Renal cortex interstitium (tissue), 11 donors: ENCODE measurements around the gene SGSM1. TPM values are rescaled to one million over a fixed set of nuclear protein-coding genes. Genes with fewer than 3 reads are reported as not detected.

ENCODE experiments used
- DNase-seq, 11 donors: peaks; one replicate each; pipeline ENCODE4 v3.0.0-alpha.2; 2013; ENCODE audit warnings: low read depth in 9 of 11, low spot score in 4 of 11; ENCODE audit errors: extremely low read depth in 1 of 11
- polyA plus RNA-seq, 3 donors: library from polyadenylated mRNA; unstranded; fragments of 120-200 nt; gene quantifications; one replicate each; pipeline ENCODE4 v1.2.1, GENCODE V29; 2013; ENCODE audit not compliant: insufficient read length in 3 of 3

Gene SGSM1
- polyA plus RNA-seq, 3 donors, result 1.9 to 2.7 (median 2.2) TPM

GRCh38 chr22:24962094-24962493, 156.1 kb downstream of the SGSM1 start:
- DNase-seq, result no peak

DNA sequence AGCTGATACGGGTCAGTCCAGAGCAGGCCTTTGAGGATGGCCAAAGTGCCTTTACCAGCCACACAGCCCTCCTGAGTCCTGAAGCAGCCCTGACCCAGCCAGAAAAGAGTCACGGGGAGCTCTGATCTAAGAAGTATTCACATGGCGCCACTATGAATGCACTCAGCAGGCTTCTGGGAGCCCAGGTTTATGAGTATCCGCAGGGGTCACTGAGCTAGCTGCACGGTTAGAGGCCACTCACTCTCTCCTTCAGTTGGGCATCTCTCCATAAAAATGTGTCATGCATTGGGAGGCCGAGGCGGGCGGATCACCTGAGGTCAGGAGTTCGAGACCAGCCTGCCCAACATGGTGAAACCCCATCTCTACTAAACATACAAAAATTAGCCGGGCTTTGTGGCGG, 156.8 kb downstream of the SGSM1 start:
- DNase-seq, result no peak

DNA sequence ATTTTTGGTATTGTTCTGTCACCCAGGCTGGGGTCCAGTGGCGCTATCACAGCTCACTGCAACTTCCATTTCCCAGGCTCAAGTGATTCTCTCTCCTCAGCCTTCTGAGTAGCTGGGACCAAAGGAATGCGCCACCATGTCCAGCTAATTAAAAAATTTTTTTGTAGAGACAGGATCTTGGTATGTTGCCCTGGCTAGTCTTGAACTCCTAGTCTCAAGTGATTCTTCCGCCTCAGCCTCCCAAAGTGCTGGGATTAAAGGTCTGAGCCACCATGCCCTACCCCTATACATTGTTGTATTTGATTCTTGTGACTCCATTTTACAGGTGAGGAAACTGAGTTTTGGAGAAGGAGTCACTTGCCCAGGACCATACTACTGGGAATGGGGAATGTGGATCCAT, 158.4 kb downstream of the SGSM1 start:
- DNase-seq, result no peak

GRCh38 chr22:24965822-24966626, 160.0 kb downstream of the SGSM1 start:
- DNase-seq, result no peak

DNA sequence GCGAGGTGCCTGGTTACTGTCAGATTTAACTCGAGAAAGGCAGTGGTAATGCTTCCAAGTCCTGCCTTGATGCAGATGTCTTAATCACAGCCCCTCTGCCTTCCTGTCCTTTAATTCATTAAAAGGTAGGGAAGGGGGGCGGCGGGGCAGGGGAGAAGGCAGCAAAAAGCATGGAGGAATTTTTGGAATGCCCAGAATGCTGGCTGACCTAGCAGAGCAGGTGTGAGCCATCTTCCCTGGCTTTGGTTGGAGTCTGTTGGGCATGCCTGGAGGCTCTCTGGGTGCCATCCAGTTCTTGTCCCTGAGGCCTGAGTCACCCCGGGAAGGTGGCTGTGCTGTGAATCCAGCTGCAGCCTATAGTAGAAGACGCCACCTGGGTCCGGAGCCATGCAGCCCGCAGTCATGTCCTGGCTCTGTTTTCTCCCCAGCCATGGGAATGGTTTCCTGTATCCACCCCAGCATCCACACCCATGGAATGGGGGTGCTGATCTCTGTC, 162.1 kb downstream of the SGSM1 start:
- no peak for DNase-seq

DNA sequence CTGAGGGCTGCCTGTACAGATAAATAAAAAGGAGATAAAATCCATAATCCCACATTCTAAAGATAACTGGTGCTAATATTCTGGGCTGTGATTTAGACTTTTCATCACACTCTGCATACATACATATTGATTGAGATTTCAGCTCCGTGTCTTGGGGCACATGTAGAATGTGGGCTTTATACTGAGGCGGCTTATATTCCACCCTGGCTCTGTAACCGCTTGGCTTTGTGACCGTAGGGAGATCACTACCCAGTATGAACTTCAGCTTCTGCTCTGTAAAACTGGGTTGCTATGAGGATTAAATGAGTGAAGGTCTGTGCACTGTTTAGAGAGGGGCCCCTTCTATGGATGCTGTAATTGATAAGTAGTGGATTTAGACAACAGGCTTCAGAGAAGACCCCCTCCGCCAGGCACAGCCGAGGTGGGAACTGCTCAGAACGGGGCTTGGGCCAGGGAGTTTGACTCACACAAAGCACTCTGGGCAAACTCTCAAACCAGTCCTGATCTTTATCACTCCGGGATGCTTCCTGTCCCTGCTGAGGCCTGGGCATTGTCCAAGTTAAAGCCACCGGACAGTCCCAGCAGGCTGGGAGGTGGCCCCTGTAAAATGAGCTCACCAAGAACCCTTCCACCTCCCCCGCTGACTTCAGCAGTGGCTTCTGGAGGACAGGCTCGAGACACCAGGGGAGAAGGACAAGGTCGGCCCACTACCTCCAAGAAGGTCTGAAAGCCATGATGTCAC, 163.7 kb downstream of the SGSM1 start:
- no peak for DNase-seq

GRCh38 chr22:24972369-24972768, 166.4 kb downstream of the SGSM1 start:
- DNase-seq, result no peak

- no peak for DNase-seq
Measured at GRCh38 chr22:24973872-24974271, 167.9 kb downstream of the SGSM1 start.

DNA sequence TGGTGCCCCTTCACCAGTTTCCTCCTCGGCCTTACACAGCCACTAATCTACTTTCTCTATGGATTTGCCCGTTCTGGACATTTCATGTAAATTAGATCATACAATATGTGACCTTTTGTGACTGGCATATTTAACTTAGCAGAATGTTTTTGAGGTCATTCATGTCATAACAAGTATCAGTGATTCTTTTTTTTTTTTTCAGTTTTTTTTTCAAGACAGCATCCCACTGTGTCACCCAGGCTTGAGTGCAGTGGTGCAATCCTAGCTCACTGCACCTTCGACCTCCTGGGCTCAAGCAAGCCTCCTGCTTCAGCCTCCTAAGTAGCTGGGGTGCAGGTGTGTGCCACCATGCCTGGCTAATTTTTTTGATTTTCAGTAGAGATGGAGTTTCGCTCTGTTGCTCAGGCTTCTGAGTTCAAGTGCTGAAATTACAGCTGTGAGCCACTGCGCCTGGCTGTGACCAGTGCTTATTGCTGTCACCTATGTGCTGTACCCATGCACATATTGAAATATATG, 169.2 kb downstream of the SGSM1 start:
- DNase-seq, result no peak

DNA sequence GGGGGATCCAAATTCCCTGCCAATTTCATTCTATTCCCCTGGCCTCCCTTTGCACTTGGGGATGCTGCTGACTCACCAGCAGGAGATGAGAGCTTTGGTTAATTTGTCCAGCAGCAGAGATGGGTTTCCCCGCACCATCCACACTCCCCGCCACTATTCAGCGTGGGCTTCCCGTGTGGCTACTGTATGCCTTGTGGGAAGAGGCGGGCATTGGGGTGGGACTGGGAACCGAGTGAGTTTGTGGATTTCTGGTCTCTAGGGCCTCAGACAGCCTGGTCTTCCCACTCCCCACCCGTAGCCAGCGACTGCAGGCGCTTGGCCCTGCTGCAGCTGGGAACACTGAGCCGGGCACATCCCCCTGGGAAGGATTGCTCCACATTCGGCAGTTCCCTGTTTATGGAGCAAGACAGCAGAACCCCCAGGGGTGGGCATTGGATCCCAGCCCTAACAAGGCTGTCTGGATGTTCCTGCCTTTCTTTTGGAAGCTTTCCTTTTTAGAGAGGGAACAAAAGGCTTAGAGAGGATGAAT, 169.9 kb downstream of the SGSM1 start:
- DNase-seq, result no peak

DNA sequence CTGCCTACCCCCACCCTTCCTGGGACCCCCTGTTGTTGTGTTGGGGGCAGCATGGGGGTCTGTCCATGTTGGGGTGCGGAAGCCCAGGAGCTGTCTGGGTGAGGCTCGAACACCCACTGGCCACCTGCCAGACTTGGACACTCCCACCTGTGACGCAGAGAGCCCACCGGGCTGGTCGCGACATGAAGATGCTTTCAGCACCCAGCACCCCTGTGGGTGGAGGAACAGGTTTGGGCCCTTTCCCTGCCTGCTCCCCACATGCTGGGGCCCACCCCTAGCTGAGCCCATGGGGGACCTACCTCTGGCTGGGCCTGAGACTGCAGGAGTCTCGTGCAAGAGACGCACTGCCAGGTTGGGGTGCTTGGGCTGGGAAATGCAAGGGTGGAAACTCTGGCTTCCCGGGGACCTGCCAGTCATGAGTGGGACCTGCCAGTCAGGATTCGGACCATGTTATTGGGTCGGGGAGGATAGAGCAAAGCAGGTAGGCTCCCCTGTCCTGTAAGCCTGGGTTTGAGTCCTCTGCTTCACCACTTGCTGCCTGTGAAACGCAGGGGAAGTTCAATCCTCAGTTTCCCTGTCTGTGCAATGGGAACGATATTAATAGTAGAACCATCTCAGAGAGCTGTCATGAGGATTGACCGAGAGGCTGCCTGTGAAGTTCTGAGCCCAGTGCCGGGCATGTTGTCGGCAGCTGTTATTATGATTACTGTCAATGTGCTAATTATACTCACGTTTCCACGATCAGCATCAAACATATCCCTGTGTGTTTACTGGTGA, 170.6 kb downstream of the SGSM1 start:
- DNase-seq, result no peak

Other genes starting within 250 kb of the SGSM1 start
- 10 to 100 TPM; 26.8 to 41.3 (median 32.8) TPM for gene LRRC75B, start 213.1 kb upstream of the SGSM1 start, polyA plus RNA-seq
- 10 to 100 TPM; 42.8 to 72.1 (median 50.8) TPM for gene GGT1, start 203.0 kb upstream of the SGSM1 start, polyA plus RNA-seq
- not detected for gene PIWIL3, start 31.5 kb upstream of the SGSM1 start, polyA plus RNA-seq
- under 1 TPM in 2 of 3 donors, not detected in 1; 0.16 to 0.30 TPM for gene LHFPL7, start 140.5 kb downstream of the SGSM1 start, polyA plus RNA-seq
- gene KIAA1671, start 146.5 kb downstream of the SGSM1 start, polyA plus RNA-seq, result 10 to 100 TPM; 24.5 to 26.0 (median 25.9) TPM